NCI-H2196 treated with DMSO at 0.1 percent for 48 hours (cell line): ENCODE data around the gene NEK5.
A peak's percentile ranks its signal among the peaks of the same experiment; 100 is the strongest.
"Not testable (repeated sequence)": the region's sequence is repeated elsewhere in the genome, so short reads cannot be mapped to it uniquely, and the experiment has no call there.

Experiments
- DNase-seq: peaks from one replicate; lab custom pipeline; 2025; ENCODE audit not compliant: unreplicated experiment; lab: John Stamatoyannopoulos, UW

The NEK5 gene, protein sequence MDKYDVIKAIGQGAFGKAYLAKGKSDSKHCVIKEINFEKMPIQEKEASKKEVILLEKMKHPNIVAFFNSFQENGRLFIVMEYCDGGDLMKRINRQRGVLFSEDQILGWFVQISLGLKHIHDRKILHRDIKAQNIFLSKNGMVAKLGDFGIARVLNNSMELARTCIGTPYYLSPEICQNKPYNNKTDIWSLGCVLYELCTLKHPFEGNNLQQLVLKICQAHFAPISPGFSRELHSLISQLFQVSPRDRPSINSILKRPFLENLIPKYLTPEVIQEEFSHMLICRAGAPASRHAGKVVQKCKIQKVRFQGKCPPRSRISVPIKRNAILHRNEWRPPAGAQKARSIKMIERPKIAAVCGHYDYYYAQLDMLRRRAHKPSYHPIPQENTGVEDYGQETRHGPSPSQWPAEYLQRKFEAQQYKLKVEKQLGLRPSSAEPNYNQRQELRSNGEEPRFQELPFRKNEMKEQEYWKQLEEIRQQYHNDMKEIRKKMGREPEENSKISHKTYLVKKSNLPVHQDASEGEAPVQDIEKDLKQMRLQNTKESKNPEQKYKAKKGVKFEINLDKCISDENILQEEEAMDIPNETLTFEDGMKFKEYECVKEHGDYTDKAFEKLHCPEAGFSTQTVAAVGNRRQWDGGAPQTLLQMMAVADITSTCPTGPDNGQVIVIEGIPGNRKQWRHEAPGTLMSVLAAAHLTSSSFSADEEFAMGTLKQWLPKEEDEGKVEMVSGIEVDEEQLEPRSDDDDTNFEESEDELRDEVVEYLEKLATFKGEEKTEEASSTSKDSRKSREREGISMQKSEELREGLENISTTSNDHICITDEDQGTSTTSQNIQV

DNA sequence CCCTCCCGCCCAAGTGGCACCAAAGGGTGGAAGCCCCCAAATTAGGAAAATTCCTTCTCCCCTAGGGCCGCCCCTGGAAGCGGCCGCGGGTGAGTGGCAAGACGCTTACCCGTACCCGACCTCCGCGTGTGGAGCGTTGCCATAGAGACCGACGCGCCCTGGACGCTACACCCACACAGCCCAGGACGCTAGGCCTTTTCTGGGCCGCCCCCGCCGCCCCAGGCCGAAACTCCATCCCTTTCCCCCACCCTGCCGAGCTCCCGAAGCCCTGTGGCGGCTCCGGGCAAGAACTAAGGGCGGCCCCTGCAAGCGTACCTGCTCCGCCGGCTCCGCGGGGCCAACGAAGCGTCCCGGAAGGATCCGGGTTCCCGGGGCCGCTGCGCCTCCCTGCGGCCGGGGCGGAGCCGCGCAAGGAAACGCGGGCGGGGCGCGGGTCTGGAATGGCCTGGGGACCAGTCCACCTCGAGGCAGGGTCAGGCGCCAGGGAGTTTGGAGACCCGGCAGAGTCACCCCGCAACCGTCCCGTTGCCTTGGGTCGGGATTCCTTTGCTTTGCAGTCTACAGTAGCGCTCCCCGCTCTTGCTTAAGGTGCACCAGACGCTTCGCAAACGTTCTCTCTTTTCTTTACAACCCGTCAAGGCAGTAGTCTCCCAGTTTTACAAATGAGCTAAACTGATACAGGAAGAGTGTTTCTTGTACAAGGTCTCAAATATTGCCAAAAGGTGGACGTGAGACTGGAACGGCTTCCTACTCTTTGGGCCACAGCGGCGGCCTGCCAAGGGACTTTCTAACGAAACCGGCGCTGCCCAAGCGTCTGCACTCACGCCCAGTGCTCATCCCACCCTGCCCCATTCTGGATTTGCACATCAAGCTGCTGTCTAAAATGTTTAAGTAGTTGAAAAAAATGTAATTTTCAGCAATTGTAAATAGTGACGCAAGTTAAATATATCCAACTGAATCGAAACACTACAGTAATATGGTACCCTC lies at the start of gene NEK5:
Gene NEK5, minus strand, starts transcription at position 360 of the 987 bp plus-strand sequence. CDS start 1,591 bp downstream, outside the sequence.
- peak; percentile 9 for DNase-seq

DNA sequence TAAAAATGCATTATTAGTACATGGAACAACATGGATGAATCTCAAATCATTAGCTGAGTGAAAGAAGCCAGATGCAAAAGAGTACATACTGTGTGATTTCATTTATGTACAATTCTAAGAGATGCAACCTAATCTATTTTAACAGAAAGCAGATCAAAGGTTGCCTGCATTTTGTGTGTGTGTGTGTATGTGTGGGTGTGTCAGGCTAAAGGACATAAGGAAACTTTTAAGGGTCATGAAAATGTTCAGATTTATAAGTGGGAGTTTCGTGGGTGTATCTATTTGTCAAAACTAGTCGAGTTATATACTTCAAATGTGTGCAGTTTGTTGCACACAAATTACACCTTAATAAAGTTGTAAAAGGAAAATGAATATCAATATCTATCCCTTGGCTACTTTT lies 48.4 kb upstream of the NEK5 start:
- DNase-seq, result no peak

DNA sequence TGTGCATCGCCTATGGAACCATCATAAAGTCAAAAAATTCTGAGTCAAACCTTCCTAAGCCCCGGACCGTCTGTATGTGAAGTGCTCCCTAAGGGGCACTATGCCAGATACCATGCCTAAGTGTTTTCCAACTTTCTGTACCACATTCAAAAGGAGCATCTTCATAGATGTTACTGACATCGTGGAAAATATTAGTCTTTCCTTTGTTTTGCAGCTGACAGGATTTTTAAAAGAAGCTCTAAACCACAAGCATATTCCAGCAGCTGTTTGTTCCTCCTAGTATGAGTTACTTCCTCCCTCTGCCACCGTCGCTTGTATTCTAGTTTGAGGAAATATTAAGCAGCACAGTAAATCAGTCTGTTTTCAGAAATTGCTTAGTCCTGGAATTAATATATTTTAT lies 45.1 kb upstream of the NEK5 start:
- DNase-seq, result not testable (repeated sequence)

DNA sequence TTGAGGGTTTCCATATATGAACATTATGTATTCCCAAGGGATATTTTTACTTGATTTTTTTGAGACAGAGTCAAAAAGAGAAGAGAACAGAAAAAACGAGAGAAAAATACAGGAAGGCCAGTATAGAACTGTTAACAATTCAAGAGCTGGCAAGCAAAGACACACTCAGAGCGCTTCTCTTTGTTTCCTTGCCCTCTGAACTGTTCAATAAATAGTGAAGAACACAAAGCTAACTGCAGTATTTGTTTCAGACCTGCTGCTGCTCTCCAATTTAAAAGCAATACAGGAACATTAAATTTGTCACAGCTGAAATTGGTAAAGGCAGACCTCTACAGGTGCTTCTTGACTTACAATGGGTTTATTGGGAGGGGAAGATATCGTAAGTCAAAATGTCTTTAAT lies 44.5 kb upstream of the NEK5 start:
- DNase-seq, result no peak

DNA sequence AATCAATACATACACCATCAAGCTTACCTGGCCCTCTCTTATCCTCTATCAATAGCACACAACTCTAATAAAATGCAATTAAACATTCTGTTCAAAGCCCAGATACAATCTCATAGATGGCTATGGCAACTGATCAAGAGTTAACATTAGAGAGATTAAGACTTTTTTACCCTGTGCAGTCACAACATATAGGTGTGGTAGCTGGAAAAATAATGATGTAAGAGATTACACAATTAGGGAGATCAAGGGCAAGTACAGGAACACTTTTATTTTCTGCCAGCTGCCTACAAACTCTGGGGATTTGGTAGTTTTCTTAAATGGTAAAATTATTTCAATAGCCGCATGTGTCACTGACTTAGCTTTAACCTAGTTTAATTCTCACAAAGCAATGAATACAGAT lies 42.8 kb upstream of the NEK5 start:
- not testable (repeated sequence) for DNase-seq

DNA sequence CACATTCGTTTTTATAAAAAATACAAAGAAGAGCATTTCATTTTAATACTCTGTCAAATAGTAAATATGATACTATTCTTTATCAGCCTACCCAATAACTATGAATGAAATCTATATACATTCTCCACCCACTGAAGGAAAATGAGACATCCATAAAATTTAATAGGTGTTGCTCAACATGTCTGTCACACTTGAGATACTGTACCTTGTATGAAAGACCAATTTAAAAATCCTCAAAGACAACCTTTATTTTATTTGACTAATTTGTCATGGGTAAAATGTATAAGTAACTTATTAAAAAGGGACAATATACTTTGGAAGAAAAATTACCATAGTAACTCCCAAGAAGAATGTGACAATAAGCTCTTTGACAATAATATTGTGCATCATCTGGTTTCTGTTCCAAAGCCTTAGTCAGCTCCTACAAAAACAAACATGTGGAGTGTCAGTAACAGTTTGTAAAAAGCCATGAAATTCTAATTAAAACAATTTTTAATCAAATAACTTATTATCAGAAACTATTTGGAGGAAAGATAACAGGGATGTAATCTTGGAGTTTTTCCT lies 42.0 kb upstream of the NEK5 start:
- DNase-seq, result not testable (repeated sequence)

DNA sequence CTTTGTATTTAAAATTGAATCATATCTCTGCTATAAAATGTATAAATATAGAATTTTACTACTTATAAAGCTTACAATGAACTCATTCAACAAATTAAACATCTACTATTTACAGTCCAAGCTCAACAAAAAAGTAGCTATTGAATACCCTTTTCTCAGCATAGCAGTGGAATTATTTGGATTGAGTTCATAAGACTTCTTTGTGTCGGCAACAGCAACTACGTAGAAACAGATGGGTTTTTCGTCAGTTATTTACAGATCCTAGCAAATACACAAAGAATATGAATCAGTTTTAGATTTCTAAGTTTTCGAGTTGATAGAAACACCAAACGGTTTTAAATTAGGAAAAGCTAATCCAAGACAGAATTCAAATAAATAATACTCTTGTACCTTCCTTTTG lies 41.0 kb upstream of the NEK5 start:
- no peak for DNase-seq

DNA sequence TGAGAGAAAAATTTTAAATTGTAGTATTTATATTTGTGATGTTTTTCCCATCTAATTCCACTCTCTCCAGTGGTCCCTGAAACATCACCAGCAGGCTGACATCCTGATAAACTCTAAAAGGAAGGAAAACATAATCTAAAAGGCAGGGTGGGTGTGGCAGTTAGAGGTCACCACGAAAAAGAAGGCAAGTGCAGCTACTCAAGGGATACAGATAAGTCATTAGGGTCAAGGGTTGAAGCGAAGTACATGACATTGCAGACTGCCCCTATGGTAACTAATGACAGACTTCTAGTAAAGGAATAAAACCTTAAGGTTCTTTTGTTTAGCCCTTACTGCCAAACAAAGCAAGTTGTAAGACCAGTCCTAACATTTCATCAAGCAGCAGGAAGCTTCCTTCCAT lies 36.5 kb upstream of the NEK5 start:
- no peak for DNase-seq

DNA sequence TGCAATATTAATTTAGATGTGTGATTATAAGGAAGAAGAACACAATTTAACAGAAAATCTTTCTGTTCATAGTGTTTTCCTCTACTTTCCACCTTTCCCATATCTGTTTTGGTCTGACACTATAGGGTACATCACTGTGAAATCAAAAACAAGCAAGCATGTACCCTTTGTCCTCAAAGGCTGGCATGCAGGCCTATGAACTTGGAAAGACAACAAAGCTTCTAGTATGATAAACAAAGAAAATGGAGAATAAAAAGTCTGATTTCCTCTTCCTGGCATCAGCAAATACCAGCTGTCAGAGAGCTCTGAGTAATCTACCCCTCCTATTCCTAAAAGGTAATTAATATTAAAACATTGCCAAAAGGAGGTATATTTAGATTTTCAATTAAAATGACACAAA lies 36.1 kb upstream of the NEK5 start:
- no peak for DNase-seq

DNA sequence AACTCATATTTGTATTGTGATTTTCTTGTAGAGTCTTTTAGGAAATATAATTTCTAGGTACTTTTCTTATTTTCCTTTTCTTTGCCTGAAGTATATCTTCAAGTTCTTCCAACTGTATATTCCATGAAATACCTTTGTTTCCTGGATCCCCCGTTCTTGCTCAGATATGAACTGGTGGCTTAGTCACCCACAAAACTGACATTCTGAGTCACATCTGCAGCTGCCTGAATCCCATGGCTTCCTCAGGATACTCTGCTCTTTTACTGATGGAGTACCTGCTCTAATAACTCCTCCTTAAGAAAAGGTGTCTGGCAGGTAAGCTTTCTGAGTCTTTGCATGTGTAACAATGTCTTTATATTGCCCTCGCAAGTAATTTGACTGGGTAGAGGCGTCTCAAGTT lies 35.0 kb upstream of the NEK5 start:
- not testable (repeated sequence) for DNase-seq

DNA sequence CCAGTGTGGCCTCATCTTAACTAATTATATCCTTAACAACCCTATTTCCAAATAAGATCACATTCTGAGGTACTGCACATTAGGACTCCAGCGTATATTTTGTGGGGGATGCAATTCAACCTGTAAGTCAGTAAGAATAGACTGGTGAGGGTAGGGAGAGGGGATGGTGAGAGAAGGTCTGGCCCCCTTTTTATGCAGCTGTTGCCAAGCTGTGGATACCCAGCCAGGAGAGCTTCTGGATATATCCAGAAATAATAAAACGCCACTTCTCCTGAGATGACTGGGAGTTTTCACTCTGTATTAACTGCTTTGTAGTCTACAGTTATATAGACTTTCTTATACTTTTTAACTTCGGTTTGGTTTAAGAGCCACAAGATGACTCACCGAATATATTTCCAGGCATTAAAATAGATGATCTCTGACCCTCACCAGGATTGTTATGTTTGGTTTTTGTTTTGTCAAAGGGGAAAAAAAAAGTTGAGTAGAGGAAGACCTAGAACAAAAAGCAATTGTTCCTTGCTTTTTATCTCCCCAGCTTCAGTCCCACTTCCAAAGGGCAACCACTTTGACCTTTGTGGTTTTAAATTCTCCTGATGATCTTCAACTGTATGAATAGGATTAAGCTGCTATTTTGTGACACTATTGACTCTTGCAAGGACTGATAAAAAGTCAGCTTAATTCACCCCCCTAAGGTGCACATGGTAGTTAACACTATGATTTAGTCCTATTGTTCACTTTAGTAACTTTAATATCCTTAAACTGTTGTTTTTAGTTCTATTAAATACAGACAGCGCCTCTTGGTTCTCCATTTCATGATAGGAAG lies 33.6 kb upstream of the NEK5 start:
- no peak for DNase-seq

DNA sequence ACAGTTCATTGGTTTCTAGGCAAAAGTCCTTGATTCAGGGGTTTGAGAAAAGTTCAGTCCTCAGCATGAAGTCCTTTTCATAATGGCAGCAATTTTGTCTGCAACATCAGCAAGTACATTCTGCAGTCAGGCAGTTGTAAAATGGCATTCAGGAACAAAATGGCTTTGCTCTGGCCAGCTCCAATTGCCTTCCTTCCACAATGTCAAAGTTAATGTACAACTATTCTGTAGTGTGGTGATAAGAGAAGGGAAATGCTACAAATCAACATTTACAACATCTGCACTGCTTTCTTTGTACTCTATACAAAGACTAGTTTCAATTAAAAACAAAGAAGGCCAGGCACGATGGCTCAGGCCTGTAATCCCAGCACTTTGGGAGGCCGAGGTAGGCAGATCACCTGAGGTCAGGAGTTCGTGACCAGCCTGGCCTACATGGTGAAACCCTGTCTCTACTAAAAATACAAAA lies 32.3 kb upstream of the NEK5 start:
- DNase-seq, result no peak

DNA sequence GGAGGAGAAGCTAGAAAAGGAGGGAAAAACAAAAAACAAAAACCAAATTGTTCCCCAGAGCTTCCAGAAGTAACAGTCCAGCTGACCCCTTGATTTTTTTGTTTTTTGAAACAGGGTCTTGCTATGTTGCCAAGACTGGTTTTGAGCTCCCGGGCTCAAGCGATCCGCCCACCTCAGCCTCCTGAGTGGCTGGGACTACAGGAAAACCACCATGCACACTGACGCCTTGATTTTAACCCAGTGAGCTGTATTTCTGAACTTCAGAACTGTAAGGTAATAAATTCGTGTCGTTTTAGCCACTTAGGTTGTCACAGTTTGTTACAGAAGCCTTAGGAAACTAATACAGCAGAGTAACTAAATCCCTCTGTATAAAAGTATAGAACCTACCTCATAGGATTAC lies 31.6 kb upstream of the NEK5 start:
- no peak for DNase-seq

DNA sequence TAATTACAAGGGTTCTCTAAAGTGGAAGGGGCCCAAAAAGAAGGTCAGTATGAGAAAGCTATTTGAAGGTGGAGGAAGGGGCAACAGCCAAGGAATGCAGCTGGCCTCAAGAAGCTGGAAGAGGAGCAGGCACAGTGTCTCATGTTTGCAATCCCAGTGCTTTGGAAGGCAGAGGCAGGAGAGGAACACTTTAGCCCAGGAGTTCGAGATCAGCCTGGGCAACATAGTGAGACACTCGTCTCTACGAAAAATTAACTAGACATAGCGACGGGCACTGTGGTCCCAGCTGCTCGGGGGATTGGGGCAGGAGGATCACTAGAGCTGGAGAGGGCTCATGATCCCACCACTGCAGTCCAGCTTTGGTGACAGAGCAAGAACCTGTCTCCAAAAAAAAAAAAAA lies 31.2 kb upstream of the NEK5 start:
- no peak for DNase-seq

DNA sequence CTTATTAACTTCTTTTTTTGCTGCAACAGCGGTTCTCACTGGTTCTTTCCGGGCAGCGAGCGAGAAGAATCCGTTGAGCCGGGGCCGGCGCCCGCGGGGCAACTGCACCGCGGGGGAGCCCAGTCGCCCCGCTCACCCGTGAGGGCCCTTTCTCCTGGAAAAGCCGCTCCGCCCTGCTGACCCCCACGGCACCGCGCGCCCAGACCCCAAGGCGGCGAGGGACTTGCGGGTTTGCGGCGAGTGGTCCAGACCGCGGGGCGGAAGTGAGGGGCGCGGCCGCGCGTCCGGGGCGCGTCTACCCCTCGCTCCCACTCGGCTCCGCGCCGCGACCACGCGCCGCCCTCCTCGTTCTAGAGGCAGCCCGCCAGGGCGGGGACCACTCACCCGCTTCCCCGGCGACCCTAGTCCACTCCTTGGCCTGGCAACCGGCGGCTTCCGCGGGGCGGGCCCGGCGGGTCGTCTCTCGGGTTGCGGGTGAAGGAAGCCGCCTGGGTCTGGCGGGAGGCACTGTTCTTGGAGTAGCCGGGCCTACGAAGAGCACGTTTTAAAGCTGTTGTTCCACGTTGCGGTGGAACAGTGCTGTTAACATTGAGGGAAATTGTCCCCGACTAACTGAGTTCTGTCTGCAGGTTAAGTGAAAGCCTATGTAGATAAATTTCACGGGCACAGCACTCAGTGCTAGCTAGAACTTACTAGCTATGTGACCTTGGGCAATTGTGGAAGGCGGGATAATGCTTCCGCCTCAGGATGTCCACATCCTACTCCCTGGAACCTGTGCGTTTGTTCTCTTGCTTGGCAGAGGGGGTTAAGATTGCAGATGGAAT lies 30.5 kb upstream of the NEK5 start, which contains the start of gene NEK3:
Gene NEK3, minus strand, starts transcription at position 439 of the 824 bp plus-strand sequence. CDS start 3,406 bp downstream, outside the sequence.
- DNase-seq, result peak; percentile 1

DNA sequence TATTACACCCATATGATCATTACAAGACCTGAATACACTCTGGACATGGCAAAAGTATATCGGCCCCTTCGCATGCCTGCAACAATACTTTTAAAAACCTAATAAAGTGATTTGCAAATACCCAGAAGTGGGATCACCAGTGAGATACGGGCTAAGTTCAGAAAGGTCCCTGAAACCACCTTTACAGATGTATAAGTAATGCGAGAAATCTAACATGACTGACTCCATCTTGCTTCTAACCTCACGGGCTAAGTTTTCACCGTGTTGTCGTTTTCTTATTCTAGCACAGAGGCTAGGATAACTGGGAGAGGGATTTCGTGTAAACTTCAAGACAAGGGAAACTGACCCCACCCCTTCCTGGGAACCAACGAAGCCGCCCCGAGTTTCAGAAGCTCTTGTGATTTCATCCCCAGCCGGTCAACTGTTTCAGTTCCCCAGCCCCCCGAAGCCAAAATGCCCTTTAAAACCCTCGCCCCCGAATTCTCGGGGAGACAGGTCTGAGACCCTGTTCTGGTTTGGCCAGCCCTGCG lies 29.8 kb upstream of the NEK5 start:
- DNase-seq, result no peak

DNA sequence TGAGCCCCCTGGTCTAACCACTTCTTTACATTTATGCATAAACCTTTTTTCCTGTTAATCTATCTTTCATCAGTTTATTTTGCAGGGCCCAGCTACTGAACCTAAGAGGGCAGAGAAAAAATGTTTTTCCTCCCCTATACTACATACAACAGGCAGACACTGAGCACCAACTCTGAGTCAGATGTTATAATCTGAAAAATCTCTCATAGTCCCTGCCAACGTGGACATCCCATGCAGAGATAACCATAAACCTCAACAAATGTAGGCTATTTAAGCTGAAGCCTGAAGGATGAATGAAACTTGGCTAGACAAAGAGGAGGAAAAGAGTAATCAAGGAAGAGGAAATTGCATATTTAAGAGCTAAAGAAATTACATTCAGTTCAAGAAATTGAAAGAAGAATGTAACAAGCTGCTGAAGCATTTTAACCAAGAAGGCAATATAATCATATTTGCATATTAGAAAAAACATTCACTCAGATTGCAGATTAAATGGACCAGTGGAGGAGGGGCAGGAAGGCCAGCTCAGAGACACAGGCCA lies 27.9 kb upstream of the NEK5 start:
- no peak for DNase-seq

DNA sequence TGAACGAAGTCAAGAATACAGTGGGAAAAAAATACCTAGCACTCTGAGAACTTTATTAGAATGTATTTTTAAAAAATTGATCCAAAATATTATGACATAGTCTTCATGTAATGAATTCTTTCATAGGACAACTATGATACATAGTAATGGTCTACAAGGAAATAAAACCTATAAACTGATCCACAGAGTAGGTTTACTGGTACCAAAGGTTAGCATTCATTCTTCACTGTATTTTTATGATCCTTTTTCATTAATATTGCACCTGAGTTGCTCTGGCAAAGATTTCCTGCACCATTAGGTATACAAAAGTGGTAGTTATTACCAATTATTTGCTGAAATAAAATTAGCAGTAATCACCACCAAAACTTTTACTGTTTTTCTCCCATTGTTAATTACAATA lies 26.3 kb upstream of the NEK5 start:
- no peak for DNase-seq
